Activated naive CD4-positive, alpha-beta T cell treated with anti-CD3 and anti-CD28 coated beads for 36 hours (primary cell): ENCODE results near the gene GLIS1. TPM values are rescaled to one million over a fixed set of nuclear protein-coding genes. Genes with fewer than 3 reads are reported as not detected.

Source experiments
- CTCF ChIA-PET: fragments of 350-600 bp; sonication (Branson Sonifier 250); formaldehyde crosslinking; loops from one replicate; lab custom pipeline; 2021; ENCODE audit warnings: antibody characterized with exemption; lab: Charles Lee
- DNase-seq: peaks from one replicate; pipeline ENCODE4 v3.0.0-alpha.2; 2020
- H3K27ac Mint-ChIP-seq: one replicate; pipeline ENCODE4 v1.8.0; 2021; ENCODE audit warnings: mild to moderate bottlenecking, mixed read lengths
- H3K27me3 Mint-ChIP-seq: one replicate; pipeline ENCODE4 v1.8.0; 2021; ENCODE audit warnings: low read depth, mixed read lengths
- H3K36me3 Mint-ChIP-seq: one replicate; pipeline ENCODE4 v1.8.0; 2021; ENCODE audit warnings: low read depth, mixed read lengths
- H3K4me1 Mint-ChIP-seq: one replicate; pipeline ENCODE4 v1.8.0; 2021; ENCODE audit warnings: low read depth, mixed read lengths
- H3K4me3 Mint-ChIP-seq: one replicate; pipeline ENCODE4 v1.8.0; 2021; ENCODE audit warnings: mild to moderate bottlenecking, moderate library complexity, mixed read lengths
- H3K9me3 Mint-ChIP-seq: one replicate; pipeline ENCODE4 v1.8.0; 2021; ENCODE audit warnings: mixed read lengths
- intact Hi-C: fragments of 100-400 bp; cut with micrococcal nuclease; formaldehyde crosslinking; loops from one replicate; pipeline ENCODE4 v1.15.1; 2023
- total RNA-seq, 2 experiments: library from RNA; stranded (reverse); gene quantifications; one replicate each; pipeline ENCODE4 v1.2.3, GENCODE V29; 2021

The GLIS1 gene
- total RNA-seq, 2 experiments from 2014 or later = not detected

DNA sequence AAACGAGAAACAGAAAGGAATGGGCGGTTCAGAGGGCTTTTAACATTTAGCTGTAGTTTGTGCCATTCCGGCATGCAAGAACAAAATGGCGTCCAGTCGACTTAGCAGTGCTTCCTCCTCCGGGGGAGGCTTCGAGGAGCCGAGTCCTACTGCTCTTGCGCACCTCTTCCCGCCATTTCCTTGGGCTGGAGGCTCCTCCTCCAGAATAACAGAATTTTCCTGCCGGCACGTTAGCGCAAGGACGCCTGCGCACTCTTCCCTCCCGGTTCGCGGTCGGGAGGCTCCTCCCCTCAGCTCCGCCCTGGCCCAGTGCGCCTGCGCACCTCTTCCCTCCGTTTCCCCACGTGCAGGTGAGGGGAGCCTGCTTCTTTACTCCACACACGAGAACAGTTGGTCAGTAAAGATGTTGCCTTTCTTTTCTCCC, 278.7 kb downstream of the GLIS1 start:
- no peaks in the 10 kb centered on the region for H3K4me1 Mint-ChIP-seq
- intact Hi-C loops = no loop called here
- H3K36me3 Mint-ChIP-seq = no peaks in the 10 kb centered on the region
- no peak overlapping the region for H3K4me3 Mint-ChIP-seq
- H3K9me3 Mint-ChIP-seq = no peaks in the 10 kb centered on the region
- no peak overlapping the region for H3K27ac Mint-ChIP-seq
- no peaks in the 10 kb centered on the region for H3K27me3 Mint-ChIP-seq
- no peak for DNase-seq
- CTCF ChIA-PET = interaction anchor here (2.1 kb wide), 1 partner anchor 11 kb away, joined by 5 read pairs; no protein-coding TSS in a partner anchor

DNA sequence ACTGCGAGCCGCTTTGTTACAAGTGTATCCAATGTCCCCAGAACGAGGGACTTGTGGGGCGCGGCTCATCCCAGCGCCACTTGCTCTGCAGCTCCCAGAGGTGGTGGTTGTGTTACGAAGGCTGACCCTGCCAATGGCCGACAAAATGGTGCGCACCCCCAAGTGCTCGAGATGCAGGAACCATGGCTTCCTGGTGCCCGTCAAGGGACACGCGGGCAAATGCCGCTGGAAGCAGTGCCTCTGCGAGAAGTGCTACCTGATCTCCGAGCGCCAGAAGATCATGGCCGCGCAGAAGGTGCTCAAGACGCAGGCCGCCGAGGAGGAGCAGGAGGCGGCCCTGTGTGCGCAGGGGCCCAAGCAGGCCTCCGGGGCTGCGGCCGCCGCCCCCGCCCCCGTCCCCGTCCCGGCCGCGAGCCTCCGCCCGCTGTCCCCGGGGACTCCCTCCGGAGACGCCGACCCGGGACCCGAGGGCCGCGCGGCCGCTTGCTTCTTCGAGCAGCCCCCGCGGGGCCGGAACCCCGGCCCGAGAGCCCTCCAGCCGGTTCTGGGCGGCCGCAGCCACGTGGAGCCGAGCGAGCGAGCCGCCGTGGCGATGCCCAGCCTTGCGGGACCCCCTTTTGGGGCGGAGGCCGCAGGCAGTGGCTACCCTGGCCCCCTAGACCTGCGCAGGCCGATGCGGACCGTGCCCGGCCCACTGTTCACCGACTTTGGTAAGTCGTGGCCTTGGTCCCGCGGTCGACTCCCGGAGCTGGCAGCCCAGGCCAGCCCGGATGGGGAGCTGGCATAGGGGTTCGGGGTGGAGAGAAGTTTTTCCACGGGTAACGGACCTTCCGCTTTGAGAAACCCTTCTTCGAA, 279.4 kb downstream of the GLIS1 start, which contains the start of gene DMRTB1:
DMRTB1 (plus strand) TSS at position 79 of the 855 bp plus-strand sequence; CDS start at position 134, 55 bp downstream.
- CTCF ChIA-PET = interaction anchor here (2.1 kb wide), 1 partner anchor 10 kb away, joined by 5 read pairs; no protein-coding TSS in a partner anchor
- Mint-ChIP-seq H3K36me3 (no peaks in the 10 kb centered on the region), H3K27me3 (no peaks in the 10 kb centered on the region), H3K27ac (no peak within 1 kb of the TSS), H3K4me3 (no peak within 1 kb of the TSS), H3K4me1 (no peaks in the 10 kb centered on the region), H3K9me3 (no peaks in the 10 kb centered on the region)
- intact Hi-C loops = no loop called here
- DNase-seq = no peak

DNA sequence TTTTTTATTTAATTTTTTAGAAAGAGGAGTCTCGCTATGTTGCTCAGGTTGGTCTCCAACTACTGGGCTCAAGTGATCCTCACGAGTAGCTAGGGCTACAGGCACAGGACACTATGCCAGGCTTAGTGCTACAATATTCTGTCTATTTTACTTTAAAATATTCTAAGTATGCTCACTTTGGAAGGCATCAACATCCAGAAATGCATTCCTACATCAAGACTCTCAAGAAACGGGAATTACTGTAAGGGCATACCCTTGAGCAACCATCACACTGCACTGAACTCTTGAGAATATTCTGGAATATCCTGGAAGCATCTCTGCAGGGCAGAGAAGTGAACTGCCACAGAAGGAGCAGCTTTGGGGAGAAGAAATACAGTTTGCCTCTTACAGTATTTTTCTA, 280.3 kb downstream of the GLIS1 start:
- CTCF ChIA-PET = no interaction called here

More for the DNA sequence above, 280.3 kb downstream of the GLIS1 start:
- no peaks in the 10 kb centered on the region for H3K36me3 Mint-ChIP-seq
- H3K4me3 Mint-ChIP-seq = no peak overlapping the region
- no peaks in the 10 kb centered on the region for H3K9me3 Mint-ChIP-seq
- H3K27me3 Mint-ChIP-seq = no peaks in the 10 kb centered on the region
- no peak overlapping the region for H3K27ac Mint-ChIP-seq
- no peaks in the 10 kb centered on the region for H3K4me1 Mint-ChIP-seq
- intact Hi-C loops = no loop called here
- no peak for DNase-seq

Other genes with a start within 250 kb of the GLIS1 start
- 10 to 100 TPM; 25.9 to 27.9 TPM for gene NDC1, start 99.1 kb upstream of the GLIS1 start, total RNA-seq
- gene YIPF1, start 150.6 kb upstream of the GLIS1 start, total RNA-seq = 10 to 100 TPM; 22.2 to 22.4 TPM
- gene DIO1, start 155.0 kb upstream of the GLIS1 start, total RNA-seq = not detected
- gene IFT25, start 206.5 kb upstream of the GLIS1 start, total RNA-seq = 10 to 100 TPM; 46.2 to 48.7 TPM
- 10 to 100 TPM; 19.9 to 21.3 TPM for gene LRRC42, start 207.2 kb upstream of the GLIS1 start, total RNA-seq